GM12864 (cell line): ENCODE measurements around the gene CD82.
A peak's percentile ranks its signal among the peaks of the same experiment; 100 is the strongest.
"Not testable (repeated sequence)": the region's sequence is repeated elsewhere in the genome, so short reads cannot be mapped to it uniquely, and the experiment has no call there.

Source experiments
- DNase-seq: peaks from one replicate; pipeline ENCODE4 v3.0.0-alpha.2; 2011; ENCODE audit warnings: low read depth
- H3K4me3 ChIP-seq: 2 replicates; pipeline ENCODE4 v1.5.1; 2011; ENCODE audit warnings: mild to moderate bottlenecking, low read depth, low read length, control low read depth
- TF ChIP-seq, protein P1 (sequence below): IDR thresholded peaks from 2 replicates; pipeline ENCODE4 v1.5.1; 2011; ENCODE audit warnings: low read depth, mild to moderate bottlenecking, moderate library complexity, low read length, control low read depth, inconsistent platforms; ENCODE audit errors: missing control alignments

CD82 gene

DNA sequence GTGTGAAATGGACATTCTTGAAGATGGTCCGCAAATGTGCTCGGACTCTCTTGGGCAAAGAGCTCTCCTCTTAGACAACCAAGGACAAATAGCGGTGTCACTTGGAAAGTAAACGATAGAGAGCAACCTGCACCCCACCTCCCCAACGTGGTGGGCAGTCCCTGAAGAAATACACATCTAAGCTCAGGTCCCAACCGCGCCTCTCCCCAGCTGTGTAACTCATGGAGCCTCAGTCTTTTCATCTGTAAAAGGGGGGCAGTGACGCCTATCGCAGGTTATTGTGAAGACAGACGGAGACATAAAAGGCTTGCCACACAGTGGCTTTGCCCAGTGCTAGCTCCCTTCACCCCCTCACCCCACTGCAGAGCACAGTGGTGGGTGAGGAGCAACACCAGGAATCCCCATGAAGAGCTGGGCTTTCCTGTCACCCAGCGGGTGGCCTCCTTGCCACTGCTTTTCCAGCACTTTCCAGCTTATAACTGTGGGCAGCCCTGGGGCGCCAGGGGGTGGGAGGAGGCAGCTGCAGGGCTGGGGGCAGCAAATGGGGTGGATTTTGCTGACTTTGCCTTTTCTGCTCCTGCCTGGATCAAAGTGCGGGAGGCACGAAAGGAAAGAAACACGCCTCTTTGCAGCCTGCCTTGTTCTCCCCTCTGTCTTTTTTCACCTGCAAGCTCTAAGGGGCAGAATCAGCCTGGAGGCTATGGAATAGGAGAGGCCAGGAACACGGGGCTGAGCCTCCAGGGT lies 87.6 kb downstream of the CD82 start:
- no peak overlapping the region for H3K4me3 ChIP-seq
- DNase-seq, result no peak
- TF ChIP-seq, protein P1, sequence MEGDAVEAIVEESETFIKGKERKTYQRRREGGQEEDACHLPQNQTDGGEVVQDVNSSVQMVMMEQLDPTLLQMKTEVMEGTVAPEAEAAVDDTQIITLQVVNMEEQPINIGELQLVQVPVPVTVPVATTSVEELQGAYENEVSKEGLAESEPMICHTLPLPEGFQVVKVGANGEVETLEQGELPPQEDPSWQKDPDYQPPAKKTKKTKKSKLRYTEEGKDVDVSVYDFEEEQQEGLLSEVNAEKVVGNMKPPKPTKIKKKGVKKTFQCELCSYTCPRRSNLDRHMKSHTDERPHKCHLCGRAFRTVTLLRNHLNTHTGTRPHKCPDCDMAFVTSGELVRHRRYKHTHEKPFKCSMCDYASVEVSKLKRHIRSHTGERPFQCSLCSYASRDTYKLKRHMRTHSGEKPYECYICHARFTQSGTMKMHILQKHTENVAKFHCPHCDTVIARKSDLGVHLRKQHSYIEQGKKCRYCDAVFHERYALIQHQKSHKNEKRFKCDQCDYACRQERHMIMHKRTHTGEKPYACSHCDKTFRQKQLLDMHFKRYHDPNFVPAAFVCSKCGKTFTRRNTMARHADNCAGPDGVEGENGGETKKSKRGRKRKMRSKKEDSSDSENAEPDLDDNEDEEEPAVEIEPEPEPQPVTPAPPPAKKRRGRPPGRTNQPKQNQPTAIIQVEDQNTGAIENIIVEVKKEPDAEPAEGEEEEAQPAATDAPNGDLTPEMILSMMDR, result no peak

DNA sequence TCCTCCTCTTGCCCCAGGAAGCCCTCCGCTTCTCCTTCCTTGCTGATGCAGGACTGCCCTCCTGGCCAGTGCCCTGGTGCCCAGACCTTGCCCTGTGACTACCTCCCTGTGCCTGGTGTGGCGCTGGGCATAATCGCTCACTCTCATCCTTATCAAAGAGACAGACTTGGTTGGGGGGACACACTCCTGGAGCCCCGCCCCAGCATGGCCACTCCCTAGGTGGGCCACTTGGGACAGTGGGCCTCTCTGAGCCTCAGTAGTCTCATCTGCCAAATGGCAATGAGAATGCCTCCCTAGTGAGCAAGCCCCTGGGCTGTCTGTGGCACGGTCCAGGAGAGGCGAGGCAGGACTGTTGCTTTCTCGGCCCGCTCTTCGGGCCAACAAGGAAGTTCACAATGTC lies 88.6 kb downstream of the CD82 start:
- H3K4me3 ChIP-seq, result no peak overlapping the region
- DNase-seq, result no peak
- TF ChIP-seq, protein P1, result no peak

DNA sequence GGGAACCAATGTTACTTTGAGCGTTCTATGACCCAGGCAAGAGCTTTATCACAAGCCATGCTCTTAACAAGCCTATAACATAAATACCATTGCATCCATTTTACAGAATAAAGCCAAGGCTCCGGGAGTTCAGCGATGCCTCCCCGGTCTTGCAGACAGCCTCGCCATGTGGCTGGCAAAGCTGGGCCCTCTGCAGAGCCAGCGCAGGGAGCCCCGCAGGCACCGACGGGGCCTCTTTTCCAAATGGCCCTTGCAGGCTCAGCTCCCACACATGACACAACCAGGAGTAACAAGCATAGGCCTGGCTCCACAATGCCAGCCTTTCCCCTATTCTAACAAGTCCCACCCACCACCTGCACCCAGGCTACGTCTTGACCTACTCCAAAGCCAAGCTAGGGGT lies 89.1 kb downstream of the CD82 start:
- no peak for DNase-seq
- TF ChIP-seq, protein P1, result no peak
- H3K4me3 ChIP-seq, result no peak overlapping the region

DNA sequence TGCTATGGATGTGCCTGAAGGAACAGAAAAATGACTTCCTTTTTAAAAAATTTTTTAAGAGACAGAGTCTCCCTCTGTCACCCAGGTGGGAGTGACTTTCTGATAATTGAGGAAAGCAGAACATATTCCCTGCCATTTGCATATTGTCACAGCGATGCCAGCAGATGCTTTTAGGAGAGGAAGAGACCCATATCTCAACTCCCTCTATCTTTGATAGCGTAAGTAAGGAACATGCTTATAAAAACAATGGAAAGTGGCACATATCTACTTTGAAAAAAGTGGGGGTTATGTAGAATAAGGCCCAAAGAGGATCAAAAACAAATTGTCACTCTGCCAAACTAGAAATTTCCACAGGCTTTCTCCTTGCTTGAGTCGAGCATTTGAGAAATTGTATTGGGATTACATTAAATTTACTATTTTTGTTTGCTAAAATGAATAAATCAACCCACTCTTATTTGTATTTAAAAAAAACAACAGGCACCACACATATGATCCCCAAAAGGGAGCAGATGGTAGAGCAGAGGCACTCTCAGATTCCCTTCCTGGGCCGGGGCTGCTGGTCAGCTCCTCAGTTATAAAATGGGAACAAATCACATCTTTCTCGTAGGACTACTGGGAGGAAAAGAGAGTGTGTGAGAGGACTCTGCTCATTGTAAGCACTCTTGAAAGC lies 92.5 kb downstream of the CD82 start:
- DNase-seq, result no peak
- TF ChIP-seq, protein P1, result no peak
- H3K4me3 ChIP-seq, result no peak overlapping the region

DNA sequence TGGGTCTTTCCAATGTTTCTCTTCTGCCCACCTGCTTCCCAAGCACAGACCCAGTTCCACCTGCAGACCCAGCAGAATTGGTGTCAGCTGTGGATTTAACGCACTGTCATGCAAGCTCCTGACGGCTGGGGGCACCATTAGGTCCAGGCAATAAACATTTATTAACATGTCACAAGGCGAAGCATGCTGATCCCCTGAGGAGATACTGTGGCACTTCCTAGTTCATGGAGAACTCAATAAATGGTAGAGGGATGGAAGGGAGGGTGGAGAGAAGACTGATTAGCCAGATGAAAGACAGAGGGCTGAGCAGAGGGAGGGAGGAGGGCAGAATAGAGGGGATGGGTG lies 93.0 kb downstream of the CD82 start:
- TF ChIP-seq, protein P1, result peak; percentile 49
- no peak overlapping the region for H3K4me3 ChIP-seq
- DNase-seq, result no peak

DNA sequence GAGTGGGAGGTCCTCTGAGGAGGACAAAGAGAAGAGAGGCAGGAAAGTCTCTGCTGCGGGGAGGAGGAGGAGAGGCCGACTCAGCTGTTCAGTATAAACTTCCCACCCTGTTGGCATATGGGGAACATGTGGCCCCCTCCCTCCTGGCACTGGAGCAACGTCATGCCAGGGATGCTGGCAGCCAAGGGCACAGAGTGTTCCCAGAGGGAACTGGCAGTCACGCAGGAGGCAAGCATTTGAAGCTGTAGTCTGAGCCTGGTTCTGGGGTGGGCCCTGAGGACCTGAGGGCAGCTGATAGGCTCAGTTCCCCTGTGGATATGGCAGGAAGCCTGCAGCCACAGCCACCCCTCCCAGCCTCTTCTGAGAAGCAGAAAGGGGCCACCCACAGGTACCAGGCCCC lies 94.2 kb downstream of the CD82 start:
- TF ChIP-seq, protein P1, result no peak
- no peak for DNase-seq

DNA sequence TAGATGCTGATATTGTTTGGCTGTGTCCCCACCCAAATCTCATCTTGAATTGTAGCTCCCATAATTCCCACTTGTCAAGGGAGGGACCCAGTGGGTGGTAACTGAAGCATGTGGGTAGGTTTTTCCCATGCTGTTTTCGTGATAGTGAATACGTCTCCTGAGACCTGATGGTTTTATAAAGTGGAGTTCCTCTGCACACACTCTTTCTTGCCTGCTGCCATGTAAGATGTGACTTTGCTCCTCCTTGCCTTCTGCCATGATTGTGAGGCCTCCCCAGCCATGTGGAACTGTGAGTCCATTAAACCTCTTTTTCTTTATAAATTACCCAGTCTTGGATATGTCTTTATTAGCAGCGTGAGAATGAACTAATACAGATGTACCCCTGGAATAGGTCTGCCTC lies 95.1 kb downstream of the CD82 start:
- not testable (repeated sequence) for DNase-seq, H3K4me3 ChIP-seq

More for the DNA sequence above, 94.2 kb downstream of the CD82 start:
- no peak overlapping the region for H3K4me3 ChIP-seq
